Measurements from ENCODE around the gene POMP.

Gene POMP

GRCh38 chr13:28658796-28659620 is at the start of gene POMP:
Gene POMP, plus strand, starts transcription at chr13:28659130. Its CDS starts 55 bp downstream, at chr13:28659185.
- peak within 1 kb of the TSS; percentile 97 for H3K4me3 ChIP-seq (ENCODE audit: control insufficient read depth, low read depth, low read length)
- DNase-seq (ENCODE audit: low read depth): peak; percentile 93
- TF ChIP-seq, protein P1, sequence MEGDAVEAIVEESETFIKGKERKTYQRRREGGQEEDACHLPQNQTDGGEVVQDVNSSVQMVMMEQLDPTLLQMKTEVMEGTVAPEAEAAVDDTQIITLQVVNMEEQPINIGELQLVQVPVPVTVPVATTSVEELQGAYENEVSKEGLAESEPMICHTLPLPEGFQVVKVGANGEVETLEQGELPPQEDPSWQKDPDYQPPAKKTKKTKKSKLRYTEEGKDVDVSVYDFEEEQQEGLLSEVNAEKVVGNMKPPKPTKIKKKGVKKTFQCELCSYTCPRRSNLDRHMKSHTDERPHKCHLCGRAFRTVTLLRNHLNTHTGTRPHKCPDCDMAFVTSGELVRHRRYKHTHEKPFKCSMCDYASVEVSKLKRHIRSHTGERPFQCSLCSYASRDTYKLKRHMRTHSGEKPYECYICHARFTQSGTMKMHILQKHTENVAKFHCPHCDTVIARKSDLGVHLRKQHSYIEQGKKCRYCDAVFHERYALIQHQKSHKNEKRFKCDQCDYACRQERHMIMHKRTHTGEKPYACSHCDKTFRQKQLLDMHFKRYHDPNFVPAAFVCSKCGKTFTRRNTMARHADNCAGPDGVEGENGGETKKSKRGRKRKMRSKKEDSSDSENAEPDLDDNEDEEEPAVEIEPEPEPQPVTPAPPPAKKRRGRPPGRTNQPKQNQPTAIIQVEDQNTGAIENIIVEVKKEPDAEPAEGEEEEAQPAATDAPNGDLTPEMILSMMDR (conservative IDR thresholded peaks at IDR 0.05; ENCODE audit: control insufficient read depth, insufficient read depth, low read depth, low read length): no peak

DNA sequence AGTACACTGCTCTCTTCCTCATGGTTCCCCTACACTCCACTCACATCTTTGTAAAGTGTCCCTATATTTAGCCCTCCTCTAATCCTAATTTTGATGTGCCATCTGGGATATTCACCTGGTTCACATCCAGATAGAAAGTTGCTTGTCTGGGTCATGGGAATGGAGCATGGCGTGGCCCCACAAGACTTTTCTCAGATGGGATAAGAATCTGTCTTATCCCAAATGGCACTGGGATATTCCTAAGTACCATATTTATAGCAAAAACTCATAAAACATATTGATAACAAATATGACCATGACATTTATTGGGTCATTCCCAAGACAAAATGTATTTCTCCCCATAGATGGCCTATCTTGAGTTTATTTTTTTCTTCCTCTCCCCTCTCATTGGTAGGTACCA is 49.5 kb upstream of the POMP start:
- H3K4me3 ChIP-seq (ENCODE audit: control insufficient read depth, low read depth, low read length): no peak overlapping the region
- TF ChIP-seq, protein P1 (conservative IDR thresholded peaks at IDR 0.05; ENCODE audit: control insufficient read depth, insufficient read depth, low read depth, low read length): no peak
- no peak for DNase-seq (ENCODE audit: low read depth)

DNA sequence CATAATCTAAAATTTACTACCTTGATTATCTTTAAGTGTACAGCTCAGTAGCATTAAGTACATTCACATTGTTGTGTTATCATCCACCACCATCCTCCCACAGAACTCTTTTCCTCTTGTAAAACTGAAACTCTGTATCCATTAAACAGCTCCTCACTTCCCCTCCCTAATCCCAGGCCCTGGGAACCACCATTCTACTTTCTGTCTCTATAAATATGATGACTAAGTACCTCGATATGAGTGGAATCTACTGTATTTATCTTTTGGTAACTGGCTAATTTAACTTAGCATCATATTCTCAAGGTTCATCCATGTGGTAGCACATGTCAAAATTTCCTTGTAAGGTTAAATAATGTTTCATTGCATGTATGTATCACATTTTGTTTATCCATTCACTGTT is 49.0 kb upstream of the POMP start:
- TF ChIP-seq, protein P1 (conservative IDR thresholded peaks at IDR 0.05; ENCODE audit: control insufficient read depth, insufficient read depth, low read depth, low read length): no peak
- DNase-seq (ENCODE audit: low read depth): peak; percentile 34

DNA sequence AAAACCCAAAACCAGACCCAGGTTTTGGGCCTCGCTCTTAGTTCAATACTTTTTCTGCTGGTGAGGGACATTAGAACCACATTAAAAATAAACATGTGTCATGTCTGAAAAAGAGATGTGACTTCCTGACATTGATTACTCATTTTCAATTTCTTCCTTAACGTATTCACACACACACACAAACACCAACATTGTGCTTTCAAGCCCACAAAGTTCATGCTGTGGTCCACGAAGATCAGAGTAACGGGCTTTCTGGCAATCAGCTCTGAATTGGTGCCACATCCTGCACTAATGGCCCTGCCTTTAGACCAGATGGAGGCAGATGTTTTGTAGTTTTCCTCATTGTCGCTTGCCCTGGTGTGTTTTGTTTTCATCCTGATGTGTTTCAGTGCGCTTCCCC is 47.9 kb upstream of the POMP start:
- TF ChIP-seq, protein P1 (conservative IDR thresholded peaks at IDR 0.05; ENCODE audit: control insufficient read depth, insufficient read depth, low read depth, low read length): no peak
- DNase-seq (ENCODE audit: low read depth): no peak
- H3K4me3 ChIP-seq (ENCODE audit: control insufficient read depth, low read depth, low read length): no peak overlapping the region

More for the DNA sequence above, 49.0 kb upstream of the POMP start:
- H3K4me3 ChIP-seq (ENCODE audit: control insufficient read depth, low read depth, low read length): no peak overlapping the region

GRCh38 chr13:28611654-28612131 is 47.2 kb upstream of the POMP start:
- TF ChIP-seq, protein P1 (conservative IDR thresholded peaks at IDR 0.05; ENCODE audit: control insufficient read depth, insufficient read depth, low read depth, low read length): no peak
- no peak for DNase-seq (ENCODE audit: low read depth)
- no peak overlapping the region for H3K4me3 ChIP-seq (ENCODE audit: control insufficient read depth, low read depth, low read length)

- H3K4me3 ChIP-seq (ENCODE audit: control insufficient read depth, low read depth, low read length): no peak overlapping the region
- TF ChIP-seq, protein P1 (conservative IDR thresholded peaks at IDR 0.05; ENCODE audit: control insufficient read depth, insufficient read depth, low read depth, low read length): no peak
- DNase-seq (ENCODE audit: low read depth): no peak
Observed at GRCh38 chr13:28613562-28613961, 45.4 kb upstream of the POMP start.

Data from fibroblast of mammary gland (primary cell).